GM23338 (cell line): ENCODE results near the gene ACP6.

Source experiments
- CREB1 ChIP-seq: fragments of 250-450 bp; sonication (Bioruptor Pico); IDR thresholded peaks from 2 replicates; pipeline ENCODE4 v1.5.0; 2020; ENCODE audit warnings: low read depth, mild to moderate bottlenecking, moderate library complexity
- EZH2 ChIP-seq: fragments of 200-600 bp; sonication (generic); IDR thresholded peaks from one replicate; pipeline ENCODE4 v1.8.0; 2017; ENCODE audit warnings: antibody characterized with exemption, mild to moderate bottlenecking, low read depth; ENCODE audit not compliant: unreplicated experiment
- EZH2phosphoT487 ChIP-seq: fragments of 200-600 bp; sonication (generic); IDR thresholded peaks from one replicate; pipeline ENCODE4 v1.8.1; 2018; ENCODE audit warnings: antibody characterized with exemption; ENCODE audit not compliant: unreplicated experiment
- JUNB ChIP-seq: IDR thresholded peaks from one replicate; pipeline ENCODE4 v1.6.1; 2016; ENCODE audit warnings: antibody characterized with exemption; ENCODE audit not compliant: unreplicated experiment
- NANOG ChIP-seq: IDR thresholded peaks from 2 replicates; pipeline ENCODE4 v1.6.1; 2016; ENCODE audit warnings: antibody characterized with exemption, borderline replicate concordance
- POLR2AphosphoS5 ChIP-seq: IDR thresholded peaks from 2 replicates; pipeline ENCODE4 v1.6.1; 2016; ENCODE audit warnings: antibody characterized with exemption, low read depth
- REST ChIP-seq: IDR thresholded peaks from one replicate; pipeline ENCODE4 v1.6.1; 2018; ENCODE audit warnings: antibody characterized with exemption; ENCODE audit not compliant: unreplicated experiment
- STAT1 ChIP-seq: IDR thresholded peaks from one replicate; pipeline ENCODE4 v1.6.1; 2016; ENCODE audit warnings: antibody characterized with exemption; ENCODE audit not compliant: unreplicated experiment
- ZNF114 ChIP-seq: fragments of 250-450 bp; sonication (Bioruptor Pico); IDR thresholded peaks from 2 replicates; pipeline ENCODE4 v1.5.0; 2020; ENCODE audit warnings: mild to moderate bottlenecking, moderate library complexity
- TF ChIP-seq, protein P1 (sequence below), 2 experiments: fragments of 200-600 bp in 1 of 2; sonication (generic) in 1 of 2; conservative IDR thresholded peaks; 2 replicates each; pipeline versions ENCODE4 v1.5.1 to v1.6.1; 2016 to 2017; ENCODE audit warnings: antibody characterized with exemption in 2 of 2, low read depth in 2 of 2, mild to moderate bottlenecking in 2 of 2, moderate library complexity in 1 of 2
- TF ChIP-seq, protein P2 (sequence below): fragments of 250-450 bp; sonication (Bioruptor Pico); IDR thresholded peaks from 2 replicates; pipeline ENCODE4 v1.5.0; 2020; ENCODE audit warnings: mild to moderate bottlenecking, moderate library complexity

GRCh38 chr1:147670319-147671001 lies at the start of gene ACP6:
- TF ChIP-seq, protein P1, sequence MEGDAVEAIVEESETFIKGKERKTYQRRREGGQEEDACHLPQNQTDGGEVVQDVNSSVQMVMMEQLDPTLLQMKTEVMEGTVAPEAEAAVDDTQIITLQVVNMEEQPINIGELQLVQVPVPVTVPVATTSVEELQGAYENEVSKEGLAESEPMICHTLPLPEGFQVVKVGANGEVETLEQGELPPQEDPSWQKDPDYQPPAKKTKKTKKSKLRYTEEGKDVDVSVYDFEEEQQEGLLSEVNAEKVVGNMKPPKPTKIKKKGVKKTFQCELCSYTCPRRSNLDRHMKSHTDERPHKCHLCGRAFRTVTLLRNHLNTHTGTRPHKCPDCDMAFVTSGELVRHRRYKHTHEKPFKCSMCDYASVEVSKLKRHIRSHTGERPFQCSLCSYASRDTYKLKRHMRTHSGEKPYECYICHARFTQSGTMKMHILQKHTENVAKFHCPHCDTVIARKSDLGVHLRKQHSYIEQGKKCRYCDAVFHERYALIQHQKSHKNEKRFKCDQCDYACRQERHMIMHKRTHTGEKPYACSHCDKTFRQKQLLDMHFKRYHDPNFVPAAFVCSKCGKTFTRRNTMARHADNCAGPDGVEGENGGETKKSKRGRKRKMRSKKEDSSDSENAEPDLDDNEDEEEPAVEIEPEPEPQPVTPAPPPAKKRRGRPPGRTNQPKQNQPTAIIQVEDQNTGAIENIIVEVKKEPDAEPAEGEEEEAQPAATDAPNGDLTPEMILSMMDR (conservative IDR thresholded peaks at IDR 0.05; ENCODE audit: low read depth in 2 of 2) = no peak
- TF ChIP-seq EZH2 (no peak), CREB1 (CRISPR knock-in tag) (peak; percentile 62), POLR2AphosphoS5 (peak; percentile 79), REST (no peak), STAT1 (no peak), JUNB (no peak), EZH2phosphoT487 (no peak), NANOG (no peak), ZNF114 (CRISPR knock-in tag) (no peak)
- TF ChIP-seq, protein P2, sequence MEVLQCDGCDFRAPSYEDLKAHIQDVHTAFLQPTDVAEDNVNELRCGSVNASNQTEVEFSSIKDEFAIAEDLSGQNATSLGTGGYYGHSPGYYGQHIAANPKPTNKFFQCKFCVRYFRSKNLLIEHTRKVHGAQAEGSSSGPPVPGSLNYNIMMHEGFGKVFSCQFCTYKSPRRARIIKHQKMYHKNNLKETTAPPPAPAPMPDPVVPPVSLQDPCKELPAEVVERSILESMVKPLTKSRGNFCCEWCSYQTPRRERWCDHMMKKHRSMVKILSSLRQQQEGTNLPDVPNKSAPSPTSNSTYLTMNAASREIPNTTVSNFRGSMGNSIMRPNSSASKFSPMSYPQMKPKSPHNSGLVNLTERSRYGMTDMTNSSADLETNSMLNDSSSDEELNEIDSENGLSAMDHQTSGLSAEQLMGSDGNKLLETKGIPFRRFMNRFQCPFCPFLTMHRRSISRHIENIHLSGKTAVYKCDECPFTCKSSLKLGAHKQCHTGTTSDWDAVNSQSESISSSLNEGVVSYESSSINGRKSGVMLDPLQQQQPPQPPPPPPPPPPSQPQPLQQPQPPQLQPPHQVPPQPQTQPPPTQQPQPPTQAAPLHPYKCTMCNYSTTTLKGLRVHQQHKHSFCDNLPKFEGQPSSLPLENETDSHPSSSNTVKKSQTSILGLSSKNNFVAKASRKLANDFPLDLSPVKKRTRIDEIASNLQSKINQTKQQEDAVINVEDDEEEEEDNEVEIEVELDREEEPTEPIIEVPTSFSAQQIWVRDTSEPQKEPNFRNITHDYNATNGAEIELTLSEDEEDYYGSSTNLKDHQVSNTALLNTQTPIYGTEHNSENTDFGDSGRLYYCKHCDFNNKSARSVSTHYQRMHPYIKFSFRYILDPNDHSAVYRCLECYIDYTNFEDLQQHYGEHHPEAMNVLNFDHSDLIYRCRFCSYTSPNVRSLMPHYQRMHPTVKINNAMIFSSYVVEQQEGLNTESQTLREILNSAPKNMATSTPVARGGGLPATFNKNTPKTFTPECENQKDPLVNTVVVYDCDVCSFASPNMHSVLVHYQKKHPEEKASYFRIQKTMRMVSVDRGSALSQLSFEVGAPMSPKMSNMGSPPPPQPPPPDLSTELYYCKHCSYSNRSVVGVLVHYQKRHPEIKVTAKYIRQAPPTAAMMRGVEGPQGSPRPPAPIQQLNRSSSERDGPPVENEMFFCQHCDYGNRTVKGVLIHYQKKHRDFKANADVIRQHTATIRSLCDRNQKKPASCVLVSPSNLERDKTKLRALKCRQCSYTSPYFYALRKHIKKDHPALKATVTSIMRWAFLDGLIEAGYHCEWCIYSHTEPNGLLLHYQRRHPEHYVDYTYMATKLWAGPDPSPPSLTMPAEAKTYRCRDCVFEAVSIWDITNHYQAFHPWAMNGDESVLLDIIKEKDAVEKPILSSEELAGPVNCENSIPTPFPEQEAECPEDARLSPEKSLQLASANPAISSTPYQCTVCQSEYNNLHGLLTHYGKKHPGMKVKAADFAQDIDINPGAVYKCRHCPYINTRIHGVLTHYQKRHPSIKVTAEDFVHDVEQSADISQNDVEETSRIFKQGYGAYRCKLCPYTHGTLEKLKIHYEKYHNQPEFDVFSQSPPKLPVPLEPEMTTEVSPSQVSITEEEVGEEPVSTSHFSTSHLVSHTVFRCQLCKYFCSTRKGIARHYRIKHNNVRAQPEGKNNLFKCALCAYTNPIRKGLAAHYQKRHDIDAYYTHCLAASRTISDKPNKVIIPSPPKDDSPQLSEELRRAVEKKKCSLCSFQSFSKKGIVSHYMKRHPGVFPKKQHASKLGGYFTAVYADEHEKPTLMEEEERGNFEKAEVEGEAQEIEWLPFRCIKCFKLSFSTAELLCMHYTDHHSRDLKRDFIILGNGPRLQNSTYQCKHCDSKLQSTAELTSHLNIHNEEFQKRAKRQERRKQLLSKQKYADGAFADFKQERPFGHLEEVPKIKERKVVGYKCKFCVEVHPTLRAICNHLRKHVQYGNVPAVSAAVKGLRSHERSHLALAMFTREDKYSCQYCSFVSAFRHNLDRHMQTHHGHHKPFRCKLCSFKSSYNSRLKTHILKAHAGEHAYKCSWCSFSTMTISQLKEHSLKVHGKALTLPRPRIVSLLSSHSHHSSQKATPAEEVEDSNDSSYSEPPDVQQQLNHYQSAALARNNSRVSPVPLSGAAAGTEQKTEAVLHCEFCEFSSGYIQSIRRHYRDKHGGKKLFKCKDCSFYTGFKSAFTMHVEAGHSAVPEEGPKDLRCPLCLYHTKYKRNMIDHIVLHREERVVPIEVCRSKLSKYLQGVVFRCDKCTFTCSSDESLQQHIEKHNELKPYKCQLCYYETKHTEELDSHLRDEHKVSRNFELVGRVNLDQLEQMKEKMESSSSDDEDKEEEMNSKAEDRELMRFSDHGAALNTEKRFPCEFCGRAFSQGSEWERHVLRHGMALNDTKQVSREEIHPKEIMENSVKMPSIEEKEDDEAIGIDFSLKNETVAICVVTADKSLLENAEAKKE = no peak
